ENCODE measurements around the gene OR2C3. TPM values are rescaled to one million over a fixed set of nuclear protein-coding genes. Genes with fewer than 3 reads are reported as not detected.

The OR2C3 gene
- not detected for total RNA-seq
- long read RNA-seq, donor 1: 0 reads
- long read RNA-seq, donor 2: 0 reads

GRCh38 chr1:247536340-247536739 lies at the start of gene OR2C3:
Gene OR2C3 (minus strand): TSS chr1:247536440. CDS start chr1:247532511, 3,929 bp downstream.
- intact Hi-C loops (cut with DNase I): no loop called here

GRCh38 chr1:247578946-247579460 lies 42.8 kb upstream of the OR2C3 start:
- no peak for DNase-seq (ENCODE audit: low spot score)
- intact Hi-C loops (cut with DNase I): no loop called here

More at GRCh38 chr1:247536340-247536739, at the start of gene OR2C3:
- no peak for DNase-seq (ENCODE audit: low spot score)

GRCh38 chr1:247576514-247576913 lies 40.3 kb upstream of the OR2C3 start:
- DNase-seq (ENCODE audit: low spot score): no peak
- intact Hi-C loops (cut with DNase I): no loop called here

DNA sequence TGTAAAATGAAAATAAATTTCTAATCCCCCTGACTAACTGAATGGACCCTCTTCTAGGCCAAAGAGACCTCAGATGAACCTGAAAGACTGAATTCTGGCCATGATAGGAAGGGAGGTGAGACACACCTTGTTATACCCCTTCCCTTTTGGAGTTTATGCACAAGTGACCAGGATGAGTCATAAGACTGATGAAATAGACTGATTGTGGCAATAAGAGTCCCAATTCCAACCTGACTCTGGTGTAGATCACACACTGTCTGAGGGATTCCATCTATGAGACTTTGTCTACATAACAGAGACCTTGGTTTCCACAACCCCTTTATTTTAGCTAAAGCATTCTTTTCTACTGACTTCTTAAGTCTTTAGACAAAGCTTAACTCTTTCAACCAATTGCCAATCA lies 38.4 kb upstream of the OR2C3 start:
- intact Hi-C loops (cut with DNase I): no loop called here
- no peak for DNase-seq (ENCODE audit: low spot score)

DNA sequence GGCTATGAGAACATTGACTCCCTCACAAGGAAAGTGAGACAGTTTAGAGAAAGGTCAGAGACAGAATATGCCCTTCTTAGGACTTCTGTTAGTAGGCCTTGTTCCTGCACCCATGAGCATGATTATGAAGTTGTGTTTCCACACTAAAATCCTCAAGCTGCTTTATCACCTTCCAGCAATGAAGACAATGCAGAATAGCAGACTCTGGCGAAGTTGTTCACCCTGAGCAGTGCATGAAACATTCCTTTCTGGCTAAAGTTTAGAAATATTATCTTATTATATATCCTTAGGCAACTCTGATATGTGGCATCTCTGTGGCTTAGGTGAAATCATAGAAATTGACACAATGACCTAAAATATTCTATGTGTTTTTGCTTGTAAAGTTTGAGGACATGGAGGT lies 38.0 kb upstream of the OR2C3 start:
- intact Hi-C loops (cut with DNase I): no loop called here
- no peak for DNase-seq (ENCODE audit: low spot score)

DNA sequence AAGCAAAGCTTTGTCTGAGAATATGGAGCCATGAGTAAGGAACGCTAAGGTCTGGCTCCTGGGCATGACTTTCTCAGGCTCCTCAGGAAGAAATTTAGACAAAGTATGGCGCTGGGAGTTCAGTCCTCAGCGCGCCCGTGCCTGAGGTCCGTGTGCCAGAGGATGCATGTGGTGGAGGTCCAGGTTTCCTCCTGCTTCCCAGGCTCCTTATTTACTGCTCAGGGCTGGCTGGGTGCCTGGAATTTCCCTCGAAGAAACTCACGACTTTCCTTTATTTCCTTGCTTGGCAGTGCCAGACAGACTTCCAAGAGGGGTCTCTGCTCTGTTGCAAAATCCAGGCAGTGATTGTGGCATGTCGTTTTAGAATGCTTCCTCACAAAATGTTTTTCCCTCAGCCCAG lies 26.0 kb upstream of the OR2C3 start:
- intact Hi-C loops (cut with DNase I): no loop called here
- no peak for DNase-seq (ENCODE audit: low spot score)

DNA sequence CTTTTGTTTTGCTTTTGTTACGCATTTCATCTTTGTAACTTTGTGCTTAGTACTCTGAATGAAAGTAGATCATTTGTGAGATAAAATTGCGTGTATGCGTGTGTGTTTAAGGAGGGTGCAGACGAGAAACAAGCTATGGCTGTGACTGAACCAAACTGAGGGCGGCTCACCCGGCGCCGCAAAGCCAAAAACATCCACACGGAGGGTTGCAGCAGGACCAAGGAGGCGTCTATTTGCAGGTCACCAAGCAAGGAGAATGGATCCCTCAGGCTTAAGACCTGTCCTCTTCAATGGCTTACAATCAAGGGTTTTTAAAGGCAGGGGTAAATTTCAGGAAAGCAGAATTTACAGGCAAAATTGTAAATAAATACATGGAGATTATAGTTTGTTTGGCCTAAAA lies 25.5 kb upstream of the OR2C3 start:
- no peak for DNase-seq (ENCODE audit: low spot score)
- intact Hi-C loops (cut with DNase I): no loop called here

- no peak for DNase-seq (ENCODE audit: low spot score)
- intact Hi-C loops (cut with DNase I): no loop called here
Observed at GRCh38 chr1:247557926-247558674, 21.9 kb upstream of the OR2C3 start.

GRCh38 chr1:247552231-247552630 lies 16.0 kb upstream of the OR2C3 start:
- no peak for DNase-seq (ENCODE audit: low spot score)
- intact Hi-C loops (cut with DNase I): no loop called here

- no peak for DNase-seq (ENCODE audit: low spot score)
- intact Hi-C loops (cut with DNase I): no loop called here
Observed at GRCh38 chr1:247551721-247552120, 15.5 kb upstream of the OR2C3 start.

GRCh38 chr1:247548769-247549182 lies 12.5 kb upstream of the OR2C3 start, which contains the start of gene GCSAML:
Gene GCSAML (plus strand): TSS chr1:247549134. CDS start chr1:247549192, 58 bp downstream.
- no peak for DNase-seq (ENCODE audit: low spot score)
- intact Hi-C loops (cut with DNase I): no loop called here

DNA sequence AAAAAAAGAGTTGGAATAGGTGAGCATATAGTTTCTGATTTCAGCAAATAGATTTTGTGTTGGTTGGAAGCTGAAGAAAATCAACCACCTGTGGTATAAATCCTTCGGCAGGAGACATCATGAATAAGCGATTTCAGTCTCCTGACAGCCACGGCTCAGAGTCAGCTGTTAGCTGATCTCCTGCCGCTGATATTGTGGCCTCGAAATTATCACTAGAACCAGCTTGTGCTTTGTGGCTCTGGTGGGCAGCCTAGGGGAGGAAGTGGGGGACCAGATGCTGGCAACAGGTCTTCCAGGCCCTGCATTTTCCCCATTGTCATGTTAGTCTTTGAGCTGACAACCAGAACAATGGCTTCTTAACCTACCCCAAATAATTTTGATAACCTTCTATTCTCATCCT lies 11.9 kb upstream of the OR2C3 start:
- no peak for DNase-seq (ENCODE audit: low spot score)
- intact Hi-C loops (cut with DNase I): no loop called here

- intact Hi-C loops (cut with DNase I): no loop called here
- DNase-seq (ENCODE audit: low spot score): no peak
Observed at GRCh38 chr1:247542811-247543210, 6.6 kb upstream of the OR2C3 start.

DNA sequence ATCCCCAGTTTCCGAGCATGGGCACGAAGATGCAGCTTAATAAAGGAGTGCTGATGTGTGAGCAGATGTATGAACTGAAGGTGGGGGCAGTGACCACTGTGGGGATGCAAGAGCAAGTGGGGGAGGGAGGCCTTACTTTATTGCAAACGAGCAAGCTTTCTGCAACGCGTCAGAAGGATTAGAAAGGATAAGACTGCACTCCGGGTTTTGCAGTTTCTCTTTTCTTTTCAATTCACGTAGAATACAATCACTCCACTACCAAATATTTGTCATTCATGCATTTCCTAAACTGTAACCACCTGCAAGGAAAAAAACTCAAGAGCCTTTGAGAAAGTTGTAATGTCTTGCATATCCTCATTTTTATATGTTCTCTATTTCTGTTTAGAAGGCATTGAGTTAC lies 4.3 kb upstream of the OR2C3 start:
- no peak for DNase-seq (ENCODE audit: low spot score)
- intact Hi-C loops (cut with DNase I): no loop called here

DNA sequence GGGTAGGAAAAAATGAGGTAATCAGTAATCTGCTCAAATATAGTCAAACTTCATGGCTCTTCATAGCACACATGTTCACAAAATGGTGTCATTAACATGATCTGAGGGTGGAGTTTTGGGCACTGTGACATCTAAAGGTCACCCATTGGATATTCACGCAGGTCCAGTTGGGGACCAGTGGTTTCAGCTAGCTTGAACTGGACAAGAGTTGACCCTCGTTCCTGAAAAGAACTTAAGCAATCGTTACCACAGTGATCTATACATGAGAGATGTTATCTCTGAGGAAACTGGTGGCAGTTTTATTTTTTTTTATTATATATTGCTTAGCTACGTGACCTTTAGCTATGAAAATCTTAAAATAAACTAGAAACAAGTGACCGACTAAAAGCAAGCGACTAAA lies 3.0 kb upstream of the OR2C3 start:
- DNase-seq (ENCODE audit: low spot score): no peak

DNA sequence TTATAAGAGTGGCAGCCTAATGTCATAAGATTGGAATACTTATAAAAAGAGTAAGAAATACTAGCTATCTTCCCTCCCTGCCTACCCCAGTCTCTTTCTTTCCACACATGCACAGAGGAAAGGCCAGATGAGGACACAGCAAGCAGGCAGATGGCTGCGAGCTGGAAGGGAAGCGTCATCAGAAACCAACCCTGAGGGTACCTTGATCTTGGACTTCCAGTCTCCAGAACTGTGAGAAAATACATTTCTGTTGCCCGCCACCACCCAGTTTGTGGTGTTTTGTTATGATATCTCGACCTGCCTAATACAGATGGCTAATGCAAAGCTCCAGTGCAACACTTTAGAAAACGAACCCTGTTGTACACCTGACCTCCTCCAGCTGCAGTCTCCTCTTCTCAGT lies 2.3 kb upstream of the OR2C3 start:
- intact Hi-C loops (cut with DNase I): no loop called here
- no peak for DNase-seq (ENCODE audit: low spot score)

More for the DNA sequence above, 3.0 kb upstream of the OR2C3 start:
- intact Hi-C loops (cut with DNase I): no loop called here

DNA sequence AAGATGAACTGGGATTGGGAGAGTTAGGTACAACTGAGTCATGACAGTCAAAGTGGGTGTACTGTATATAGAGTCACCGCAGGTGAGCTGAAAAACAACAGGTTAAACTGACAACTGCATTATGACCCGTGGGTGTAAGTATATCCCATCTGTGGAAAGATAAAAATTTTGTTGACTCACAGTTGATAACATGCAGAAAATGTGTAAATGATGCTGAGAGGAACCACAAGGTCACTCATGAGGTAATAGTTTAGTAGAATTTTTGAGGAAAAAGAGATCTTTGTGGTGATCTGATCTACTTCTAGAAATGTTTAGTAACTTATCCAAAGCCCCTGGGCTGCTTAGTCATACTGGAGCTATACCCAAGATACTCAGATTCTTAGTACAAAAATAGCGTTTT lies 838 bp downstream of the OR2C3 start:
- intact Hi-C loops (cut with DNase I): no loop called here
- no peak for DNase-seq (ENCODE audit: low spot score)

DNA sequence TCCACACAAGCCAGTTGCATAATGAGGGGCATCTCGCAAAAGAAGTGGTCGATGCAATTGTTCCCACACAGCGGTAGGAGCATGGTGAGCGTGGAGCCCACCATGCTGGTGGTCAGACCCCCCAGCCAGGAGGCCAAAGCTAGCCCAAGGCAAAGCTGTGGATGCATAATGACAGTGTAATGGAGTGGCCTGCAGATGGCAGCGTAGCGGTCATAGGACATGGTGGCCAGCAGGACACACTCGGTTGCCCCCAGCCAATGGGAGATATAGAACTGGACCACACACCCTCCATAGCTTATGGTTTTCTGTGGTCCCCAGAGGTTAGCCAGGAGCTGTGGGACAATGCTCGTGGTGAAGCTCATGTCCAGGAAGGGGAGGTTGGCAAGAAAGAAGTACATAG lies 4.3 kb downstream of the OR2C3 start:
- no peak for DNase-seq (ENCODE audit: low spot score)
- intact Hi-C loops (cut with DNase I): no loop called here

DNA sequence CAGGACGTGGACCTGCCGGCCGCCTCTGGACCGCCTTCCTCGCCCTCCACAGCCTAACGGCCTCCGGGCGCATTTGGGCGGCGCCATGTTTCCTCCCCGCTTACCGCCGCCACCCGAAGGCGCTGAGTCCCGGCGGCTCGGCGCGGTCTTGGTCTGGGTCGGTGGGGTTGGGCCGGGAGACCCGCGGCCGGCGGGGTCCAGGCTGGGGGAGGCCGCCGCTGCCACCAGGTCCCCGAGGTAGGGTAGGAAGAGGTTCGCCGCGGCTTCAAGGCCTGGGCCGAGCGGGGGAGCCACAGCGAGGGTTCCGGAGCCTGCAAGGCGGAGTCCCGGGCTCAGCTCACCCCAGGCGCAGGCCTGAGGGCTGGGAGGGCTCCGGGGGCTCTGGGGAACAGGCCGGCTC lies 5.5 kb downstream of the OR2C3 start:
- intact Hi-C loops (cut with DNase I): no loop called here

GRCh38 chr1:247529771-247530355 lies 6.4 kb downstream of the OR2C3 start:
- intact Hi-C loops (cut with DNase I): no loop called here
- DNase-seq (ENCODE audit: low spot score): no peak

More for the DNA sequence above, 5.5 kb downstream of the OR2C3 start:
- no peak for DNase-seq (ENCODE audit: low spot score)

Data from posterior vena cava (tissue), 2 donors.